ENCODE measurements around the gene CHD9.
"Not testable (repeated sequence)": the region's sequence is repeated elsewhere in the genome, so short reads cannot be mapped to it uniquely, and the experiment has no call there.

The CHD9 gene

GRCh38 chr16:53054670-53055485 lies at the start of gene CHD9:
CHD9 (plus strand) TSS chr16:53054991; CDS start chr16:53156090, 101,099 bp downstream.
- peak; percentile 69 for DNase-seq (ENCODE audit: low spot score)

GRCh38 chr16:53007095-53007494 lies 47.7 kb upstream of the CHD9 start:
- DNase-seq (ENCODE audit: low spot score): no peak

- no peak for DNase-seq (ENCODE audit: low spot score)
Observed at GRCh38 chr16:53014287-53014686, 40.5 kb upstream of the CHD9 start.

GRCh38 chr16:53018834-53019416 lies 35.9 kb upstream of the CHD9 start:
- DNase-seq (ENCODE audit: low spot score): no peak

GRCh38 chr16:53022374-53022773 lies 32.4 kb upstream of the CHD9 start:
- DNase-seq (ENCODE audit: low spot score): peak; percentile 58

GRCh38 chr16:53024045-53024444 lies 30.7 kb upstream of the CHD9 start:
- no peak for DNase-seq (ENCODE audit: low spot score)

GRCh38 chr16:53029971-53030370 lies 24.8 kb upstream of the CHD9 start:
- DNase-seq (ENCODE audit: low spot score): no peak

GRCh38 chr16:53031323-53031942 lies 23.4 kb upstream of the CHD9 start:
- DNase-seq (ENCODE audit: low spot score): no peak

- DNase-seq (ENCODE audit: low spot score): no peak
Observed at GRCh38 chr16:53034306-53034705, 20.5 kb upstream of the CHD9 start.

GRCh38 chr16:53035176-53035942 lies 19.4 kb upstream of the CHD9 start:
- no peak for DNase-seq (ENCODE audit: low spot score)

- no peak for DNase-seq (ENCODE audit: low spot score)
Observed at GRCh38 chr16:53036066-53036465, 18.7 kb upstream of the CHD9 start.

- not testable (repeated sequence) for DNase-seq (ENCODE audit: low spot score)
Observed at GRCh38 chr16:53036711-53037110, 18.1 kb upstream of the CHD9 start.

- no peak for DNase-seq (ENCODE audit: low spot score)
Observed at GRCh38 chr16:53040788-53041187, 14.0 kb upstream of the CHD9 start.

GRCh38 chr16:53041320-53042051 lies 13.3 kb upstream of the CHD9 start:
- no peak for DNase-seq (ENCODE audit: low spot score)

- DNase-seq (ENCODE audit: low spot score): no peak
Observed at GRCh38 chr16:53042235-53042701, 12.5 kb upstream of the CHD9 start.

GRCh38 chr16:53043428-53043831 lies 11.4 kb upstream of the CHD9 start:
- no peak for DNase-seq (ENCODE audit: low spot score)

GRCh38 chr16:53043986-53044601 lies 10.7 kb upstream of the CHD9 start:
- no peak for DNase-seq (ENCODE audit: low spot score)

- no peak for DNase-seq (ENCODE audit: low spot score)
Observed at GRCh38 chr16:53045341-53046220, 9.2 kb upstream of the CHD9 start.

GRCh38 chr16:53047515-53047914 lies 7.3 kb upstream of the CHD9 start:
- not testable (repeated sequence) for DNase-seq (ENCODE audit: low spot score)
